Measurements from ENCODE around the gene ARVCF. TPM values are rescaled to one million over a fixed set of nuclear protein-coding genes. Genes with fewer than 3 reads are reported as not detected.

The ARVCF gene
- total and polyA plus RNA-seq, 2 donors (not counting 3 experiments of a cell fraction or from before 2014, with no cell fraction given), result 81.3 to 105 TPM

- Histone ChIP-seq H4K20me1 (replicated peaks; ENCODE audit: control insufficient read depth, extremely low read depth, insufficient read depth, low read length) (no peaks in the 10 kb centered on the region), H3K9me3 (replicated peaks; ENCODE audit: control insufficient read depth, insufficient read depth, low read length) (no peaks in the 10 kb centered on the region), H3K27me3 (ENCODE audit: control insufficient read depth in 2 of 2, insufficient read depth in 2 of 2, low read length in 2 of 2) (no peaks in the 10 kb centered on the region), H3K9ac (replicated peaks; ENCODE audit: extremely low read depth, insufficient read depth, low read length) (no peak overlapping the region), H2AFZ (ENCODE audit: low read depth, low read length) (no peak overlapping the region), H3K79me2 (ENCODE audit: control insufficient read depth, insufficient read depth, low read length) (no peaks in the 10 kb centered on the region), H3K36me3 (ENCODE audit: control insufficient read depth in 2 of 2, extremely low read depth in 1 of 2, insufficient read depth in 2 of 2, low read length in 2 of 2) (no peaks in the 10 kb centered on the region), H3K9me1 (replicated peaks; ENCODE audit: control insufficient read depth, extremely low read depth, insufficient read depth, low read length) (no peaks in the 10 kb centered on the region), H3K27ac (ENCODE audit: insufficient read depth, low read depth, low read length) (no peak overlapping the region), H3K4me3 (replicated peaks in 1 of 3; ENCODE audit: insufficient read depth in 1 of 3, low read depth in 1 of 3, low read length in 3 of 3) (no peak overlapping the region), H3K4me1 (ENCODE audit: control insufficient read depth, extremely low read depth, insufficient read depth, low read length) (no peaks in the 10 kb centered on the region), H3K4me2 (ENCODE audit: insufficient read depth, low read length) (no peak overlapping the region)
- CTCF ChIA-PET, result interaction anchor here (2.5 kb wide), 1 partner anchor 21 kb away, joined by 9 read pairs; no protein-coding TSS in a partner anchor
- BruUV-seq (replicated peaks), result no TSS peak
- TF ChIP-seq GATA2 (IDR thresholded peaks at IDR 0.05; ENCODE audit: insufficient read depth, insufficient read length, low read depth, low read length) (no peak), JUN (IDR thresholded peaks at IDR 0.05; ENCODE audit: borderline replicate concordance, insufficient read depth, insufficient read length, low read depth) (no peak), EZH2 (IDR thresholded peaks at IDR 0.05; ENCODE audit: borderline replicate concordance, low read depth, low read length, severe bottlenecking) (no peak), FOS (IDR thresholded peaks at IDR 0.05; ENCODE audit: borderline replicate concordance, insufficient read depth, low read length) (no peak), POLR2A (IDR thresholded peaks at IDR 0.05; ENCODE audit: low read depth, low read length) (no peak), POLR2AphosphoS5 (IDR thresholded peaks at IDR 0.05; ENCODE audit: insufficient read depth, low read depth, low read length) (no peak), MAX (IDR thresholded peaks at IDR 0.05; ENCODE audit: insufficient read depth, insufficient read length) (no peak), MYC (IDR thresholded peaks at IDR 0.05; ENCODE audit: low read depth, low read length) (no peak)
- TF ChIP-seq, protein P1, sequence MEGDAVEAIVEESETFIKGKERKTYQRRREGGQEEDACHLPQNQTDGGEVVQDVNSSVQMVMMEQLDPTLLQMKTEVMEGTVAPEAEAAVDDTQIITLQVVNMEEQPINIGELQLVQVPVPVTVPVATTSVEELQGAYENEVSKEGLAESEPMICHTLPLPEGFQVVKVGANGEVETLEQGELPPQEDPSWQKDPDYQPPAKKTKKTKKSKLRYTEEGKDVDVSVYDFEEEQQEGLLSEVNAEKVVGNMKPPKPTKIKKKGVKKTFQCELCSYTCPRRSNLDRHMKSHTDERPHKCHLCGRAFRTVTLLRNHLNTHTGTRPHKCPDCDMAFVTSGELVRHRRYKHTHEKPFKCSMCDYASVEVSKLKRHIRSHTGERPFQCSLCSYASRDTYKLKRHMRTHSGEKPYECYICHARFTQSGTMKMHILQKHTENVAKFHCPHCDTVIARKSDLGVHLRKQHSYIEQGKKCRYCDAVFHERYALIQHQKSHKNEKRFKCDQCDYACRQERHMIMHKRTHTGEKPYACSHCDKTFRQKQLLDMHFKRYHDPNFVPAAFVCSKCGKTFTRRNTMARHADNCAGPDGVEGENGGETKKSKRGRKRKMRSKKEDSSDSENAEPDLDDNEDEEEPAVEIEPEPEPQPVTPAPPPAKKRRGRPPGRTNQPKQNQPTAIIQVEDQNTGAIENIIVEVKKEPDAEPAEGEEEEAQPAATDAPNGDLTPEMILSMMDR (IDR thresholded peaks at IDR 0.05; ENCODE audit: extremely low read depth in 1 of 2, insufficient read depth in 1 of 2, low read depth in 1 of 2, low read length in 2 of 2), result no peak
- FAIRE-seq (no peak), DNase-seq (ENCODE audit: low read depth, low spot score) (no peak)
- intact Hi-C loops (cut with micrococcal nuclease) (no loop called here), dilution Hi-C loops (cut with MboI; ENCODE audit: extremely low pct_ligation_motif_present, low sequenced_read_pairs) (no loop called here)
- POLR2A ChIA-PET, result no interaction called here
Measured at GRCh38 chr22:19992481-19992911, 24.1 kb downstream of the ARVCF start.

Data from endothelial cell of umbilical vein (primary cell).